Breast epithelium (tissue), 4 donors: ENCODE results near the gene AHI1. TPM values are rescaled to one million over a fixed set of nuclear protein-coding genes. Genes with fewer than 3 reads are reported as not detected.
"Not testable (repeated sequence)": the region's sequence is repeated elsewhere in the genome, so short reads cannot be mapped to it uniquely, and the experiment has no call there.

Experiments used
- DNase-seq, 2 donors: peaks; one replicate each; pipeline ENCODE4 v3.0.0-alpha.2; 2019; ENCODE audit warnings: low spot score in 2 of 2
- H3K27ac ChIP-seq, 2 donors: fragments of 200-600 bp; sonication (generic) in 1 of 2; one replicate each; pipeline ENCODE4 v1.5.1; 2016 to 2019; ENCODE audit warnings: mild to moderate bottlenecking in 1 of 2
- H3K27me3 ChIP-seq, 2 donors: fragments of 200-600 bp; sonication (generic) in 1 of 2; one replicate each; pipeline versions ENCODE4 v1.5.1 to v1.6.0; 2017 to 2019; ENCODE audit warnings: control low read depth in 1 of 2, mild to moderate bottlenecking in 1 of 2
- H3K36me3 ChIP-seq: fragments of 200-600 bp; one replicate; pipeline ENCODE4 v1.5.1; 2019
- H3K4me1 ChIP-seq, 2 donors: fragments of 200-600 bp; sonication (generic); one replicate each; pipeline ENCODE4 v1.5.1; 2016 to 2019; ENCODE audit warnings: control low read depth in 1 of 2
- H3K4me3 ChIP-seq, 3 donors: fragments of 200-600 bp; sonication (generic); 1 replicate in 2 of 3; 2 replicates in 1 of 3; pipeline ENCODE4 v1.5.1; 2016 to 2019; ENCODE audit warnings: mild to moderate bottlenecking in 3 of 3, moderate library complexity in 2 of 3
- H3K9me3 ChIP-seq, 2 donors: fragments of 200-600 bp; sonication (generic) in 1 of 2; one replicate each; pipeline ENCODE4 v1.5.1; 2016 to 2019; ENCODE audit warnings: control low read depth in 1 of 2
- CTCF ChIP-seq, 3 donors: fragments of 450-650 bp; IDR thresholded peaks; one replicate each; pipeline ENCODE4 v1.5.1; 2016 to 2017; ENCODE audit warnings: antibody characterized with exemption in 3 of 3, mild to moderate bottlenecking in 3 of 3, moderate library complexity in 3 of 3
- POLR2A ChIP-seq: fragments of 450-650 bp; IDR thresholded peaks from one replicate; pipeline ENCODE4 v1.6.1; 2016; ENCODE audit warnings: antibody characterized with exemption, mild to moderate bottlenecking, moderate library complexity
- POLR2AphosphoS5 ChIP-seq, 3 donors: sonication (generic); formaldehyde crosslinking; IDR thresholded peaks; one replicate each; pipeline ENCODE4 v1.6.1; 2017; ENCODE audit warnings: antibody characterized with exemption in 3 of 3
- intact Hi-C: fragments of 100-400 bp; cut with DNase I; formaldehyde crosslinking; loops from one replicate; pipeline ENCODE4 v1.15.1; 2023; ENCODE audit warnings: low total_unique reads
- total RNA-seq, 3 donors: library from RNA; depleted of rRNA; stranded (reverse); fragments of >200 nt; gene quantifications; one replicate each; pipeline ENCODE4 v1.1.0, GENCODE V29; 2016

AHI1 gene
- total RNA-seq, 3 donors from 2014 or later, result 23.5 to 62.2 (median 49.8) TPM

DNA sequence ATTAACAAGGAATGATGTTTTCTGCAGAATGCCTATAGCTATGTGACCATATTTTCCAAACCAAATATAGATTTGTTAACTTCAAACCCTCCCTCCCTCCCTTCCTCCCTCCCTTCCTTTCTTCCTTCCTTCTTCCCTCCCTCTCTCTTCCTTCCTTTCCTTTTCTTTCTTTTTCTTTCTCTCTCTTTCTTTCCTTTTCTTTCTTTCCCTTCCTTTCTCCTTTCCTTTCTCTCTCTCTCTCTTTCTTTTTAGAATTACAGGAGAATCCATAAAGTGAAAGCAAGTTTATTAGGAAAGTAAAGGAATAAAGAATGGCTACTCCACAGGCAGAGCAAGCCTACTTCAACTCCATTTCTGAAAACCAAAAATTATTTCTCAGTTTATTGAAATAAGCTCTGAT lies 153.0 kb downstream of the AHI1 start:
- no peaks in the 10 kb centered on the region for H3K9me3 ChIP-seq
- no peaks in the 10 kb centered on the region for H3K4me1 ChIP-seq
- TF ChIP-seq POLR2A (no peak), CTCF (IDR thresholded peaks at IDR 0.05) (no peak), POLR2AphosphoS5 (IDR thresholded peaks at IDR 0.05) (no peak)
- no peaks in the 10 kb centered on the region for H3K27me3 ChIP-seq
- H3K4me3 ChIP-seq, result no peak overlapping the region
- no peaks in the 10 kb centered on the region for H3K36me3 ChIP-seq
- DNase-seq, result no peak
- intact Hi-C loops, result no loop called here
- H3K27ac ChIP-seq, result no peak overlapping the region

GRCh38 chr6:135339920-135340319 lies 157.6 kb downstream of the AHI1 start:
- DNase-seq, H3K9me3 ChIP-seq, intact Hi-C loops, H3K27ac ChIP-seq, H3K4me1 ChIP-seq, H3K4me3 ChIP-seq, H3K36me3 ChIP-seq, H3K27me3 ChIP-seq: not testable (repeated sequence)

GRCh38 chr6:135334169-135334568 lies 163.4 kb downstream of the AHI1 start:
- Histone ChIP-seq H3K4me1 (no peaks in the 10 kb centered on the region), H3K27me3 (no peaks in the 10 kb centered on the region), H3K27ac (no peak overlapping the region), H3K36me3 (no peaks in the 10 kb centered on the region), H3K9me3 (no peaks in the 10 kb centered on the region), H3K4me3 (no peak overlapping the region)
- no peak for DNase-seq
- TF ChIP-seq POLR2AphosphoS5 (IDR thresholded peaks at IDR 0.05) (no peak), POLR2A (no peak), CTCF (IDR thresholded peaks at IDR 0.05) (no peak)
- intact Hi-C loops, result no loop called here

GRCh38 chr6:135331002-135331401 lies 166.5 kb downstream of the AHI1 start:
- Histone ChIP-seq H3K27me3 (no peaks in the 10 kb centered on the region), H3K27ac (no peak overlapping the region), H3K9me3 (no peaks in the 10 kb centered on the region), H3K4me1 (no peaks in the 10 kb centered on the region), H3K4me3 (no peak overlapping the region), H3K36me3 (no peaks in the 10 kb centered on the region)
- TF ChIP-seq CTCF (IDR thresholded peaks at IDR 0.05) (no peak), POLR2AphosphoS5 (IDR thresholded peaks at IDR 0.05) (no peak), POLR2A (no peak)
- intact Hi-C loops, result no loop called here
- DNase-seq, result no peak

GRCh38 chr6:135329851-135330803 lies 167.4 kb downstream of the AHI1 start:
- intact Hi-C loops, result no loop called here
- Histone ChIP-seq H3K27me3 (no peaks in the 10 kb centered on the region), H3K36me3 (no peaks in the 10 kb centered on the region), H3K4me1 (no peaks in the 10 kb centered on the region), H3K4me3 (no peak overlapping the region), H3K27ac (no peak overlapping the region), H3K9me3 (no peaks in the 10 kb centered on the region)
- TF ChIP-seq POLR2AphosphoS5 (IDR thresholded peaks at IDR 0.05) (no peak), CTCF (IDR thresholded peaks at IDR 0.05) (no peak), POLR2A (no peak)
- no peak for DNase-seq
